Measurements from ENCODE around the gene ATP1B2. TPM values are rescaled to one million over a fixed set of nuclear protein-coding genes. Genes with fewer than 3 reads are reported as not detected.

ATP1B2 gene
- total RNA-seq, 1 donor from 2014 or later: 3.0 TPM

DNA sequence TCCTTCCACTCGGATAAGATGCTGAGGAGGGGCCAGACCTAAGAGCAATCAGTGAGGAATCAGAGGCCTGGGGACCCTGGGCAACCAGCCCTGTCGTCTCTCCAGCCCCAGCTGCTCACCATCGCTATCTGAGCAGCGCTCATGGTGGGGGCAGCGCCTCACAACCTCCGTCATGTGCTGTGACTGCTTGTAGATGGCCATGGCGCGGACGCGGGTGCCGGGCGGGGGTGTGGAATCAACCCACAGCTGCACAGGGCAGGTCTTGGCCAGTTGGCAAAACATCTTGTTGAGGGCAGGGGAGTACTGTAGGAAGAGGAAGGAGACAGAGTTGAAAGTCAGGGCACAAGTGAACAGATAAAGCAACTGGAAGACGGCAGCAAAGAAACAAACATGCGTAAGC is 24.2 kb downstream of the ATP1B2 start:
- H3K36me3 Mint-ChIP-seq (ENCODE audit: unreplicated experiment): peaks cover 36% of the 10 kb centered on the region

DNA sequence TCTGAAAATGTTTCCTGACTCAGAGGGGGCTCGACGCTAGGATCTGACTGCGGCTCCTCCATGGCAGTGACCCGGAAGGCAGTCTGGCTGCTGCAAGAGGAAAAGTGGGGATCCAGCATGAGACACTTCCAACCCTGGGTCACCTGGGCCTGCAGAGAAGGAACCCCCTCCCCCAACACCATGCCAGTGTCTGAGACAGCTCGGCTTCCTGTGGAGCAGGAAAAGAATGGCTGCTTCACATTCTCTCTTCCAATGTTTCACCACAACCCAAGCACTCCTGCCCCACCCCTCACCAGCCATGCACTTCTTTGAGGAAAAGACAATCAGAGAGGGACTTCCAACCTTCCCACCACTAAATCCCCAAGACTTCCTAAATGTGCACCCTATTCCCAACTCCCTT is 25.8 kb downstream of the ATP1B2 start:
- Mint-ChIP-seq H3K4me3 (ENCODE audit: unreplicated experiment) (no peak overlapping the region), H3K27me3 (ENCODE audit: unreplicated experiment) (no peaks in the 10 kb centered on the region), H3K9me3 (ENCODE audit: unreplicated experiment) (peaks cover 6% of the 10 kb centered on the region), H3K36me3 (ENCODE audit: unreplicated experiment) (peaks cover 30% of the 10 kb centered on the region), H3K27ac (ENCODE audit: unreplicated experiment) (no peak overlapping the region), H3K4me1 (ENCODE audit: unreplicated experiment) (peaks cover 2% of the 10 kb centered on the region)
- DNase-seq (ENCODE audit: extremely low spot score, unreplicated experiment): no peak
- TF ChIP-seq CTCF (IDR thresholded peaks at IDR 0.05): no peak

More for the DNA sequence above, 24.2 kb downstream of the ATP1B2 start:
- peaks cover 6% of the 10 kb centered on the region for H3K9me3 Mint-ChIP-seq (ENCODE audit: unreplicated experiment)
- no peaks in the 10 kb centered on the region for H3K27me3 Mint-ChIP-seq (ENCODE audit: unreplicated experiment)
- H3K4me1 Mint-ChIP-seq (ENCODE audit: unreplicated experiment): peaks cover 2% of the 10 kb centered on the region
- DNase-seq (ENCODE audit: extremely low spot score, unreplicated experiment): no peak
- TF ChIP-seq CTCF (IDR thresholded peaks at IDR 0.05): no peak
- no peak overlapping the region for H3K27ac Mint-ChIP-seq (ENCODE audit: unreplicated experiment)
- H3K4me3 Mint-ChIP-seq (ENCODE audit: unreplicated experiment): no peak overlapping the region

DNA sequence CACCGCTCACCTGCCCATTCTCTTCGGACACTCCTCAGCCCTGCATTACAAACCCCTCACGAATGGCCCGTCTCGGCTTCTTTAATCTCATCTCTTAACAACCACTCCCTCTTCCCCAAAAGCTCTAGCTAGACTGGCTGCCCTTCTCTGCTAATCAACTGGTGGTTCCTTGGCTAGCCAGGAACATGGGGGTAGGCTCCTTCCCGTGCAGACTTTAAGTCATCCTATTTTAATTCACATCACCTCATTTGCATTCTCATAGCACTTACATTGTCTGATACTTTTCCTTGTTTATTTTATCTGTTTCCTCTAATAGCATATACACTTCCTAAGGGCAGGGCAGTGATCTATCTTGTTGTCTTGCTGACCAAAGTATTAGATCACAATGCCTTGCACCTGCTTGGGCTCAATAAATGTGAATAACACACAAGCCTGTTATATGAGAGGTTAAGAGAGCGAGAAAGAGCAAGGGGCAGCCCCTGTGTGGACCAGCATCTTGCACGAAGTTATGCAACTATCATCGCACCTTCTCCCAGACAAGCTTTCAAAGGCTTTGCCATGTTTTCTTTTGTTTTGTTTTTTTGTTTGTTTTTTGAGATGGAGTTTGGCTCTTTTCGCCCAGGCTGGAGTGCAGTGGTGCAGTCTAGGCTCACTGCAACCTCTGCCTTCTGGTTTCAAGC is 26.8 kb downstream of the ATP1B2 start:
- no peak for TF ChIP-seq CTCF (IDR thresholded peaks at IDR 0.05)
- peaks cover 6% of the 10 kb centered on the region for H3K9me3 Mint-ChIP-seq (ENCODE audit: unreplicated experiment)
- no peak overlapping the region for H3K4me3 Mint-ChIP-seq (ENCODE audit: unreplicated experiment)
- H3K27ac Mint-ChIP-seq (ENCODE audit: unreplicated experiment): no peak overlapping the region
- peaks cover 2% of the 10 kb centered on the region for H3K4me1 Mint-ChIP-seq (ENCODE audit: unreplicated experiment)
- H3K27me3 Mint-ChIP-seq (ENCODE audit: unreplicated experiment): no peaks in the 10 kb centered on the region
- H3K36me3 Mint-ChIP-seq (ENCODE audit: unreplicated experiment): peaks cover 26% of the 10 kb centered on the region
- DNase-seq (ENCODE audit: extremely low spot score, unreplicated experiment): no peak

GRCh38 chr17:7684851-7685532 is 34.3 kb downstream of the ATP1B2 start:
- Mint-ChIP-seq H3K27me3 (ENCODE audit: unreplicated experiment) (no peaks in the 10 kb centered on the region), H3K36me3 (ENCODE audit: unreplicated experiment) (no peaks in the 10 kb centered on the region), H3K27ac (ENCODE audit: unreplicated experiment) (peak overlapping the region; percentile 99), H3K9me3 (ENCODE audit: unreplicated experiment) (no peaks in the 10 kb centered on the region), H3K4me1 (ENCODE audit: unreplicated experiment) (peaks cover 33% of the 10 kb centered on the region), H3K4me3 (ENCODE audit: unreplicated experiment) (peak overlapping the region; percentile 95)
- no peak for TF ChIP-seq CTCF (IDR thresholded peaks at IDR 0.05)
- no peak for DNase-seq (ENCODE audit: extremely low spot score, unreplicated experiment)

- Mint-ChIP-seq H3K36me3 (ENCODE audit: unreplicated experiment) (no peaks in the 10 kb centered on the region), H3K9me3 (ENCODE audit: unreplicated experiment) (no peaks in the 10 kb centered on the region), H3K4me3 (ENCODE audit: unreplicated experiment) (peak overlapping the region; percentile 95), H3K27ac (ENCODE audit: unreplicated experiment) (peak overlapping the region; percentile 99), H3K27me3 (ENCODE audit: unreplicated experiment) (no peaks in the 10 kb centered on the region), H3K4me1 (ENCODE audit: unreplicated experiment) (peaks cover 33% of the 10 kb centered on the region)
- TF ChIP-seq CTCF (IDR thresholded peaks at IDR 0.05): no peak
- peak; percentile 97 for DNase-seq (ENCODE audit: extremely low spot score, unreplicated experiment)
Observed at GRCh38 chr17:7685533-7686221, 35.0 kb downstream of the ATP1B2 start.

Data from osteocyte (in vitro differentiated cells).